Fibroblast of lung (primary cell): ENCODE measurements around the gene MYADML2. TPM values are rescaled to one million over a fixed set of nuclear protein-coding genes. Genes with fewer than 3 reads are reported as not detected.

Source experiments
- DNase-seq, 2 donors: peaks; one replicate each; pipeline versions ENCODE4 v3.0.0 to v3.0.0-alpha.2; 2010; ENCODE audit warnings: low read depth in 2 of 2
- H2AFZ ChIP-seq: 2 replicates; pipeline ENCODE4 v1.5.1; 2012; ENCODE audit warnings: low read length, control low read depth, inconsistent platforms
- H3K27ac ChIP-seq: 2 replicates; pipeline ENCODE4 v1.5.1; 2011; ENCODE audit warnings: low read length, control low read depth; ENCODE audit not compliant: insufficient read depth
- H3K27me3 ChIP-seq: 2 replicates; pipeline ENCODE4 v1.5.1; 2011; ENCODE audit warnings: mild to moderate bottlenecking, low read length; ENCODE audit not compliant: control insufficient read depth, insufficient read depth
- H3K36me3 ChIP-seq: 2 replicates; pipeline ENCODE4 v1.5.1; 2011; ENCODE audit warnings: low read length; ENCODE audit not compliant: control insufficient read depth, insufficient read depth
- H3K4me1 ChIP-seq: 2 replicates; pipeline ENCODE4 v1.5.1; 2011; ENCODE audit warnings: low read length; ENCODE audit not compliant: control insufficient read depth, insufficient read depth; ENCODE audit errors: extremely low read depth
- H3K4me2 ChIP-seq: 2 replicates; pipeline ENCODE4 v1.5.1; 2011; ENCODE audit warnings: low read length, control low read depth; ENCODE audit not compliant: insufficient read depth; ENCODE audit errors: extremely low read depth
- H3K4me3 ChIP-seq, 4 experiments: fragments of 200-600 bp in 1 of 4; sonication (generic) in 1 of 4; replicated peaks in 1 of 4; 2 replicates each; pipeline ENCODE4 v1.5.1; 2011 to 2016; ENCODE audit warnings: low read length in 4 of 4, low read depth in 3 of 4, mild to moderate bottlenecking in 3 of 4, control low read depth in 2 of 4, inconsistent platforms in 1 of 4, mixed read lengths in 1 of 4; ENCODE audit not compliant: insufficient read depth in 1 of 4; ENCODE audit errors: control extremely low read depth in 1 of 4
- H3K79me2 ChIP-seq: 2 replicates; pipeline ENCODE4 v1.5.1; 2012; ENCODE audit warnings: mild to moderate bottlenecking, low read length, inconsistent platforms; ENCODE audit not compliant: control insufficient read depth, insufficient read depth
- H3K9ac ChIP-seq: 2 replicates; pipeline ENCODE4 v1.5.1; 2011; ENCODE audit warnings: mild to moderate bottlenecking, low read length, control low read depth; ENCODE audit not compliant: insufficient read depth
- H3K9me3 ChIP-seq: 2 replicates; pipeline ENCODE4 v1.5.1; 2012; ENCODE audit warnings: low read depth, low read length; ENCODE audit not compliant: control insufficient read depth, insufficient read depth
- H4K20me1 ChIP-seq: 2 replicates; pipeline ENCODE4 v1.5.1; 2011; ENCODE audit warnings: low read length; ENCODE audit not compliant: control insufficient read depth, insufficient read depth; ENCODE audit errors: extremely low read depth
- CTCF ChIP-seq, 2 donors: IDR thresholded peaks in 1 of 2; conservative IDR thresholded peaks in 1 of 2; 1 replicate in 1 of 2; 2 replicates in 1 of 2; pipeline ENCODE4 v1.5.1; 2011 to 2012; ENCODE audit warnings: low read length in 2 of 2, control low read depth in 1 of 2, inconsistent platforms in 1 of 2, low read depth in 1 of 2, mild to moderate bottlenecking in 1 of 2
- EZH2 ChIP-seq: IDR thresholded peaks from 2 replicates; pipeline ENCODE4 v1.5.1; 2012; ENCODE audit warnings: low read length, control low read depth, mild to moderate bottlenecking; ENCODE audit errors: missing control alignments
- polyA plus RNA-seq, 2 donors: library from polyadenylated mRNA; depleted of rRNA in 1 of 2; stranded (reverse) in 1 of 2; unstranded in 1 of 2; fragments of >200 nt; gene quantifications; 2 replicates each; pipeline ENCODE4 v1.2.1, GENCODE V29; 2011 to 2012; ENCODE audit warnings: missing spikeins in 1 of 2
- total RNA-seq: library from RNA; depleted of rRNA; stranded (reverse); fragments of >200 nt; gene quantifications from 2 replicates; pipeline ENCODE4 v1.2.1, GENCODE V29; 2014

The MYADML2 gene
- total and polyA plus RNA-seq, 2 donors (not counting 1 experiment from before 2014, with no cell fraction given), result not detected

GRCh38 chr17:81927653-81928543 is 19.1 kb downstream of the MYADML2 start, which contains the start of gene MAFG:
Gene MAFG, minus strand, starts transcription at chr17:81927735. Its CDS starts 4,550 bp downstream, at chr17:81923185.
- peak within 1 kb of the TSS; percentile 67 to 91 (median 77) for H3K4me3 ChIP-seq
- H3K79me2 ChIP-seq, result peaks cover 35% of the 10 kb centered on the region
- peak within 1 kb of the TSS; percentile 92 for H3K9ac ChIP-seq

GRCh38 chr17:81927152-81927652 is 19.8 kb downstream of the MYADML2 start:
- Histone ChIP-seq H2AFZ (no peak overlapping the region), H3K79me2 (peaks cover 42% of the 10 kb centered on the region)
- no peak for DNase-seq

More at GRCh38 chr17:81927653-81928543, 19.1 kb downstream of the MYADML2 start, which contains the start of gene MAFG:
- TF ChIP-seq CTCF (conservative IDR thresholded peaks at IDR 0.05 in 1 of 2, IDR thresholded peaks at IDR 0.05 in 1 of 2; ENCODE audit: low read depth in 1 of 2, low read length in 2 of 2) (peak in 1 of 2 donors; percentile 37), EZH2 (no peak)
- no peaks in the 10 kb centered on the region for H3K9me3 ChIP-seq
- H2AFZ ChIP-seq, result peak within 1 kb of the TSS; percentile 10
- no peaks in the 10 kb centered on the region for H3K27me3 ChIP-seq
- H3K4me2 ChIP-seq, result peak within 1 kb of the TSS; percentile 98
- DNase-seq, result peak; percentile 89 to 93
- no peaks in the 10 kb centered on the region for H4K20me1 ChIP-seq
- peaks cover 3% of the 10 kb centered on the region for H3K36me3 ChIP-seq
- H3K4me1 ChIP-seq, result peaks cover 21% of the 10 kb centered on the region
- H3K27ac ChIP-seq, result peak within 1 kb of the TSS; percentile 92

More at GRCh38 chr17:81927152-81927652, 19.8 kb downstream of the MYADML2 start:
- H3K9me3 ChIP-seq, result no peaks in the 10 kb centered on the region
- H3K4me2 ChIP-seq, result peak overlapping the region; percentile 98
- peak overlapping the region in 3 of 4 experiments; percentile 67 to 91 (median 83) for H3K4me3 ChIP-seq
- TF ChIP-seq CTCF (conservative IDR thresholded peaks at IDR 0.05 in 1 of 2, IDR thresholded peaks at IDR 0.05 in 1 of 2; ENCODE audit: low read depth in 1 of 2, low read length in 2 of 2) (no peak), EZH2 (no peak)
- peak overlapping the region; percentile 92 for H3K27ac ChIP-seq
- peak overlapping the region; percentile 92 for H3K9ac ChIP-seq
- no peaks in the 10 kb centered on the region for H3K27me3 ChIP-seq
- peaks cover 21% of the 10 kb centered on the region for H3K4me1 ChIP-seq
- H3K36me3 ChIP-seq, result peaks cover 10% of the 10 kb centered on the region
- H4K20me1 ChIP-seq, result no peaks in the 10 kb centered on the region
